Measurements from ENCODE around the gene CTSA. TPM values are rescaled to one million over a fixed set of nuclear protein-coding genes. Genes with fewer than 3 reads are reported as not detected.

Gene CTSA
- total RNA-seq, 1 donor from 2014 or later = 15.1 TPM

- H3K36me3 Mint-ChIP-seq = peaks cover 19% of the 10 kb centered on the region
- H3K27ac ChIP-seq = no peak overlapping the region
- no peak overlapping the region for H3K27ac Mint-ChIP-seq
- no peaks in the 10 kb centered on the region for H4K20me1 ChIP-seq (ENCODE audit: low read depth)
- no peak overlapping the region for H3K4me3 Mint-ChIP-seq
- no peaks in the 10 kb centered on the region for H3K9me3 Mint-ChIP-seq
- no peaks in the 10 kb centered on the region for H3F3A ChIP-seq (ENCODE audit: low read depth)
- no peak overlapping the region for H2AFZ ChIP-seq (replicated peaks)
- no peaks in the 10 kb centered on the region for H3K27me3 ChIP-seq
- no peak for TF ChIP-seq EZH2phosphoT487 (IDR thresholded peaks at IDR 0.05)
- no peak for TF ChIP-seq EZH2 (IDR thresholded peaks at IDR 0.05)
- no peak for TF ChIP-seq CTCF (IDR thresholded peaks at IDR 0.05)
- H3K27me3 Mint-ChIP-seq (ENCODE audit: insufficient read depth, low read depth) = no peaks in the 10 kb centered on the region
- H3K9ac ChIP-seq = no peak overlapping the region
- H3K4me3 ChIP-seq = no peak overlapping the region
- no peaks in the 10 kb centered on the region for H3K4me1 Mint-ChIP-seq
- no peaks in the 10 kb centered on the region for H3K4me1 ChIP-seq
- H3K36me3 ChIP-seq = no peaks in the 10 kb centered on the region
- no peaks in the 10 kb centered on the region for H3K79me2 ChIP-seq (ENCODE audit: low read depth)
- no peak for DNase-seq (ENCODE audit: low spot score)
- no peak overlapping the region for H3K4me2 ChIP-seq
- no peaks in the 10 kb centered on the region for H3K9me3 ChIP-seq (ENCODE audit: low read depth)
Measured at GRCh38 chr20:45944965-45945677, 54.0 kb downstream of the CTSA start.

GRCh38 chr20:45945678-45946148 is 54.6 kb downstream of the CTSA start:
- H3K4me1 ChIP-seq = no peaks in the 10 kb centered on the region
- H3K9me3 Mint-ChIP-seq = no peaks in the 10 kb centered on the region
- no peaks in the 10 kb centered on the region for H3K4me1 Mint-ChIP-seq
- no peak for TF ChIP-seq EZH2 (IDR thresholded peaks at IDR 0.05)
- no peak for TF ChIP-seq EZH2phosphoT487 (IDR thresholded peaks at IDR 0.05)
- no peak for TF ChIP-seq CTCF (IDR thresholded peaks at IDR 0.05)
- H3K27ac Mint-ChIP-seq = no peak overlapping the region
- H3K27me3 Mint-ChIP-seq (ENCODE audit: insufficient read depth, low read depth) = no peaks in the 10 kb centered on the region
- H3K9me3 ChIP-seq (ENCODE audit: low read depth) = no peaks in the 10 kb centered on the region
- no peak for DNase-seq (ENCODE audit: low spot score)
- no peaks in the 10 kb centered on the region for H3K36me3 ChIP-seq
- no peaks in the 10 kb centered on the region for H3K27me3 ChIP-seq
- no peak overlapping the region for H3K4me3 ChIP-seq
- H3K4me2 ChIP-seq = no peak overlapping the region
- H3K4me3 Mint-ChIP-seq = no peak overlapping the region
- H3K27ac ChIP-seq = no peak overlapping the region
- peaks cover 19% of the 10 kb centered on the region for H3K36me3 Mint-ChIP-seq
- no peaks in the 10 kb centered on the region for H3K79me2 ChIP-seq (ENCODE audit: low read depth)
- H2AFZ ChIP-seq (replicated peaks) = no peak overlapping the region
- no peak overlapping the region for H3K9ac ChIP-seq
- H3F3A ChIP-seq (ENCODE audit: low read depth) = no peaks in the 10 kb centered on the region
- no peaks in the 10 kb centered on the region for H4K20me1 ChIP-seq (ENCODE audit: low read depth)

GRCh38 chr20:45946149-45946970 is 55.2 kb downstream of the CTSA start:
- peaks cover 19% of the 10 kb centered on the region for H3K36me3 Mint-ChIP-seq
- Histone ChIP-seq H4K20me1 (ENCODE audit: low read depth) (no peaks in the 10 kb centered on the region), H3K4me3 (no peak overlapping the region), H3K27me3 (no peaks in the 10 kb centered on the region), H3K9me3 (ENCODE audit: low read depth) (no peaks in the 10 kb centered on the region), H3F3A (ENCODE audit: low read depth) (no peaks in the 10 kb centered on the region), H3K79me2 (ENCODE audit: low read depth) (no peaks in the 10 kb centered on the region), H3K9ac (no peak overlapping the region), H3K4me1 (no peaks in the 10 kb centered on the region), H2AFZ (replicated peaks) (no peak overlapping the region), H3K27ac (no peak overlapping the region), H3K4me2 (no peak overlapping the region), H3K36me3 (no peaks in the 10 kb centered on the region)
- H3K27ac Mint-ChIP-seq = no peak overlapping the region
- no peak overlapping the region for H3K4me3 Mint-ChIP-seq
- no peaks in the 10 kb centered on the region for H3K9me3 Mint-ChIP-seq
- peaks cover 3% of the 10 kb centered on the region for H3K27me3 Mint-ChIP-seq (ENCODE audit: insufficient read depth, low read depth)
- H3K4me1 Mint-ChIP-seq = no peaks in the 10 kb centered on the region
- DNase-seq (ENCODE audit: low spot score) = no peak
- no peak for TF ChIP-seq EZH2 (IDR thresholded peaks at IDR 0.05)
- no peak for TF ChIP-seq EZH2phosphoT487 (IDR thresholded peaks at IDR 0.05)
- TF ChIP-seq CTCF (IDR thresholded peaks at IDR 0.05) = no peak

All from neural progenitor cell (in vitro differentiated cells).